Heart left ventricle (tissue), 13 donors: ENCODE measurements around the gene ADGRA1.

Experiments
- POLR2A ChIP-seq, 2 donors: fragments of 450-650 bp; IDR thresholded peaks; one replicate each; pipeline ENCODE4 v1.6.1; 2017; ENCODE audit warnings: antibody characterized with exemption in 2 of 2, mild to moderate bottlenecking in 2 of 2, moderate library complexity in 2 of 2
- TF ChIP-seq, protein P1 (sequence below), 12 donors: fragments of 200-600 bp; sonication (generic) in 4 of 12; IDR thresholded peaks; one replicate each; pipeline versions ENCODE4 v1.5.0 to v1.8.0; 2018 to 2022; ENCODE audit warnings: antibody characterized with exemption in 12 of 12, mild to moderate bottlenecking in 5 of 12
- donor health status: ischemic (EF 13 %, LVEDD 7.1; RV severe dilation, severe dysfunction).
- donor health status: DM: no; HTN: yes; CAD: no.
- donor health status: DM: no; HTN: no; CAD: no.
- donor health status: ischemic (EF 25% LVEDD 6.9; RV normal size, moderate dysfunction).
- donor health status: ischemic (EF 25% LVEDD 5.7; RV mildly dilated, moderate dysfunction).
- donor health status: ischemic (EF 35%, LVEDD 5.7; RV mildly dilated, moderate dysfunction).
- donor health status: nonischemic (EF 11% LVEDD 7.7; RV severe dilation, severe dysfunction).
- donor health status: DM: yes; HTN: yes; CAD: no.
- donor health status: PGD.
- donor health status: ischemic (EF 29% LVEDD 5.4; RV normal size, mild dysfunction).
- donor health status: nonischemic (EF 23%, LVEDD 6.1; RV moderate dilation, normal function).

DNA sequence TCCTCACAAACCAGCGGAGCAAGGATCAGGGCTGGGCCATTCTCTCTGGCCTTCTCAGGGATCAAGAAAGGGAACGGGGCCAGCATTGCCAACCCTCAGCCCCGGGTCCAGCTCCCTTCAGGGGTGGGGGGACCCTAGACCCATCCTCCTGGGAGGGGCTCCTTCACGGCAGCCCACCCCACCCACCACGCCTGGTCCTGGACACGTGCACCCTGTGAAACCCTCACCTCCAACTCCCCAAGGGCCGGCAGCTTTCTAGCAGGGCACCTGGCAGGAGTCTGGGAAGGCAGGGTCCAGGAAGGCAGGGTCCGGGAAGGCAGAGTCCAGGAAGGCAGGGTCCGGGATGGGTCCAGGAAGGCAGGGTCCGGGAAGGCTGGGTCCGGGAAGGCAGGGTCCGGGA, 46.6 kb upstream of the ADGRA1 start:
- no peak for TF ChIP-seq POLR2A (IDR thresholded peaks at IDR 0.05)
- TF ChIP-seq, protein P1, sequence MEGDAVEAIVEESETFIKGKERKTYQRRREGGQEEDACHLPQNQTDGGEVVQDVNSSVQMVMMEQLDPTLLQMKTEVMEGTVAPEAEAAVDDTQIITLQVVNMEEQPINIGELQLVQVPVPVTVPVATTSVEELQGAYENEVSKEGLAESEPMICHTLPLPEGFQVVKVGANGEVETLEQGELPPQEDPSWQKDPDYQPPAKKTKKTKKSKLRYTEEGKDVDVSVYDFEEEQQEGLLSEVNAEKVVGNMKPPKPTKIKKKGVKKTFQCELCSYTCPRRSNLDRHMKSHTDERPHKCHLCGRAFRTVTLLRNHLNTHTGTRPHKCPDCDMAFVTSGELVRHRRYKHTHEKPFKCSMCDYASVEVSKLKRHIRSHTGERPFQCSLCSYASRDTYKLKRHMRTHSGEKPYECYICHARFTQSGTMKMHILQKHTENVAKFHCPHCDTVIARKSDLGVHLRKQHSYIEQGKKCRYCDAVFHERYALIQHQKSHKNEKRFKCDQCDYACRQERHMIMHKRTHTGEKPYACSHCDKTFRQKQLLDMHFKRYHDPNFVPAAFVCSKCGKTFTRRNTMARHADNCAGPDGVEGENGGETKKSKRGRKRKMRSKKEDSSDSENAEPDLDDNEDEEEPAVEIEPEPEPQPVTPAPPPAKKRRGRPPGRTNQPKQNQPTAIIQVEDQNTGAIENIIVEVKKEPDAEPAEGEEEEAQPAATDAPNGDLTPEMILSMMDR (IDR thresholded peaks at IDR 0.05): no peak
